ENCODE results near the gene ESF1.

GRCh38 chr20:13687815-13688214 is 96.9 kb downstream of the ESF1 start:
- TF ChIP-seq SUZ12 (IDR thresholded peaks at IDR 0.05; ENCODE audit: extremely low read depth, insufficient read depth, insufficient read length): no peak
- TF ChIP-seq ZNF274 (IDR thresholded peaks at IDR 0.05; ENCODE audit: low read depth, low read length): no peak
- no peak for TF ChIP-seq YY1 (IDR thresholded peaks at IDR 0.05; ENCODE audit: insufficient read depth, insufficient read length)
